Hypothalamus (tissue), 51 donors: Measurements from ENCODE around the gene RAB28.

Source experiments
- DNase-seq, 51 donors: peaks; one replicate each; lab custom pipeline; 2025; lab: John Stamatoyannopoulos, UW

Gene RAB28

DNA sequence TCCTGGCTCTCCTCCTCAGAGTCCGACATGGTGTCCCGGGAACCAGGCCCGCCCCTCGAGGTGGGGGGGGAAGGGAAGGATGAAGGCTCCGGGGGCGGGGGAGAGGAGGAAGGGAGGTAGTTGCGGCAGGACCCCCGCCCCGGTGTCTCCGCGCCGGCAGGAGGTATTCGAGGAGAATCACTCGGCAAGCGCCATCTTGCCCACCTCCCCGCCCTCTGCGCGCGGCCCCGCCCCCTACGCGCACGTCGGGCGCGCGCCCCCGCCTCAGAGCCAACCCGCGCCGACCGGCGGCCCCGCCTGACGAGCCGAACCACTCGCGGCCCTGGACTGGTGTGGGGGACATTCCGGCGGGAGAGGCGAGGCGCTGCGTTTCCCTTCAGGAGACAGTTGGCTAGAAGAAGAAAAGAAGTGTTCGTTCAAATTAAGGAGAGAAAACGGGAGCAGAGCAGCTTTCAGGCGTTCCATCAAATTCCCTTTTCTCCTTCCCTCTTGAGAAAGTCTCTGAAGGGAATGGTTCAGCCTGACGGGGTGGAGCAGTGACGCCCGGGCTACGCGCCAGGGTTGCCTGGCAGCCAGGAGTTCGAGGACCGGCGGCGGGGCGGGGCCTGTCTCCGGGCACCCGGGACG, at the start of gene RAB28:
RAB28 (minus strand) TSS at position 219 of the 627 bp plus-strand sequence.
- DNase-seq, result peak; percentile 56 to 100 (median 95)

DNA sequence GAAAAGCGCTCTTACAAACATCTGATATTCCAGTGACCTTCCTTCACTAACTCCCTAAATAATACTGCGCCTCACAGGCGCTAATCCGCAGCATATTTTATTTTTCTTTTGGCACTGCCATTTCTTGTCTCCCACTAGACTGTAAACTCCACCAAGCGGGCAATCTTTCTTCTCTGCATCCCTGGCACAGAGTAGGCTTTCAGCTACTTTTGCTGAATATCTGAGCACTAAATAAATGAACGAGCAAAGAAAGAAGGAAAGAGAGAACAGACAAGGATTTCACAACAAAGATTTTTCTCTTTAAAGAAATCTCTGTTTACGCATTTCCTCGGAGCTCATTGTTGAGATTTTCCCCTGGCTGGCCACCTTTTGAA, 47.5 kb upstream of the RAB28 start:
- no peak for DNase-seq

DNA sequence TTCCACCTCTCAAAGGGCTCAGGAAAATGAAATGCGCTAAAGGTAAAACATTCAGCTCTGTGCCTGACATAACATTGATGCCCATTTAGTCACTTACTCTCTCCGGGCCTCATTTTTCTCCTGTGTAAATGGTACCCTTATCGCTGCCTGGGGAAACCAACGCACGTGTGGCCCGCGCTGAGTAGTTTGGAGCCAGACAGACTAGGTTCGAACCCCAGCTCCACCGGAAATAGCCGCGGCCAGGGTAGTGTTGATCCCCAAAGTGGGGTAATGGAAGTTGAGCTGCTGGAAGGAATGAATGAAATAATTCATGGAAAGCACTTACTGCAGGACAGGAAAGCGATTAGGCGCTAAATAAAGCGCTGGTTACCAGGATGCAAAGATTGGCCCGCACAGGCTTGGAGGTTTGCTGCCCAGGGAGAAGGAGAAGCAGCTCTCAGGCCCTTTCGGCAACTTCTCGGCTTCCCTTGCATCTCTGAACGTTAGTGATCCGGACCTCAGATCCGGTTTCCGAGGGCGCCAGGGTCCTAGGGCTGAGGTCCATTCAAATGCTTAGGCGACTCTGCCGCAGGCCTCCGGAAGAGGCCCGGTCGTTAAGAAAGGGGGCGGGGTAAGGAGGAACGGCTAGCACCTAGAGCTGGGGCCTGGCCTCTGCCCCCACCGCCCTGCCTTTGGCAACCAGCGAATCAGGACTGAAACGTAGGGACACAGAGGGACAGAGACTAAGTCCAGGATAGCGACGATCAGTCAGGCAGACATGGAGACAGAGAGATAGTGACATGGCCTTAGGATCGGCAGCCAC, 46.9 kb upstream of the RAB28 start:
- DNase-seq, result no peak

DNA sequence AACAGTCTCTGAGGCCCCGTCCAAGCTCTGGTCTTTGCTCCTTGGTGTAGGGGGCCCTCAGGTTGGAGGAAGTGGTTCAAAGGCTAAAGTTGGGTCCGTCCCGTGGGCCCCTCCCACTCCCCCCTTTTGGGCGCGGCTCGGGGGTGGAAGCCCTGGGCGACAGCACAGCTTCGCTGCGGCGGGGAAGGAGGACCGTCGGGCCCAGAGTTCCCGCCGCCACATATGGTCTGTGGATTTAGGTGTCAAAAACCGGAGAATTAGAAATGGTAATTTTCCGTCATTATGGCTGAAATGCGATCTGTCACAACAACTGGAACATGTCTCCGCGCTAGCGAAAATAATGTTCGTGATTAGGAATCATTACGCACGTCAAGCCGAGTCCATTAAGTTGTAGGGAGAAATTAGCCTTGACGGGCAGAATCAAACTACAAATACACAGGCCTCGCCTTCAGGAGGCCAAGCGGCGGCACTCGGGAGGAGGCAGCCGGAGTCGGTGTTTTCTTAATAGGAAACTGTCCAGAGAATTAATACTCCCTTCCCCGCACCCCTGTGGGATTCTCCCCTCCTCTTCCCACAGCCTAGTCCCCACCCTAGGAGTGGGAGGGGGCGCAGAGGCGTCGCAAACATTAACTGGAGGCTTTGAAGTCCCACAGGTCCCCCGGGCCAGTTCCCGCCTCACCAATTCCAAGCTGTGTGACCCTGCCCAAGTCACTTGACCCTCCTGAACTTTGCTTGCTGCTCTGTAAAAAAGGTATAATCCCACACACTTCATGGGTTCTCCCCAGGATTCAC, 45.2 kb upstream of the RAB28 start:
- DNase-seq, result no peak

DNA sequence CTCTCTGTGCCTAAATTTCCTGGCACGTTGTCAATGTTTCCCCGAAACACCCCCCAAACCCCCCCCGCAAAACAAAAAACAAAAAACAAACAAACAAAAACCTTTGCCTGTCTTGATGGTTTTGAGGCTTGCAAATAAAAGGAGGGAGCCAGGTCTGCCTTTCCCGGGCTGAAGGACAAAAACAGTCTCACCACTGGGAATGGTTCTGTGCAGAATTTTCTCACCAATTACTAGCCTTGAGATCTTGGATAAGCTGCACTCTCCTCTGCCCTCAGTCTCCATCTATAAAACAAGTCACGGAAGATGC, 44.6 kb upstream of the RAB28 start:
- DNase-seq, result no peak

DNA sequence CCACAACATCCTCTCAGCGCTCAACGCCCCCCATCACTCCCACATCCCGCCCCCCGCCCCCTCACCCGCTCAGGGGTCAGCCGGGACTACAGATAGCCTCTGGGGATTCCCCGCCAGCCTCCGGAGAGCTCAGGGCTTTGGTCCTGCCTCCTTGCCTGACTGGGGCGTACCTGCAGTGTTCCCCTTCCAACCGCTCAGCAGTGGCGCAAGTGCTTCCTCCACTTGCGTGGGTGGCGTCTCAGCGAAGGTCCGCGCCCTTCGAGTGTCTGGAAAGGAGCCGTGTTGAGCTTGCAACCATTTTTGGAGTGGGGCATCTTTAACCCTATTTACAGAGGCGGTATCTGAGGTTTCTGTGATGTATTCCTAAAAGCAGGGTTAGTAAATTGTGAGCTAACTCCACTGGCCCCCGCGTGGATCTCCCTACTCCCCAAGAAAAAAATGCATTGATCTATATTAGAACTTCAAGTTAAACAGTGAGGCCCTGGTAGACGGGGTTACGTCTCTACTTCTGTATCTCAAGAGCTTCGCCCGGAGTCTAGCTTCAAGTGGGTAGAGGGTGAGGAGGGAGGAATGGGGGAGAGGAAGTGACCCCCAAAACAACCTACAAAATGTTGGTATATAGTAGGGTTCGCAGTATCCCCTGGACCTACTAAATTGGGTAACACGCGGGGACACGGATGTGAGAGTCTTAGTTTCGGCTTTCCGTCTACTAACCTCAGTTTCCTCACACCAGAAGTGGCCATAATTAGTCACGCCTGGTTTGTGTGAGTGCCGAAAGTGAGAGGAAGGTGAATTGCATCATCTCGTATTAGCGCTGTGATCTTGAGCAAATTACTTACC, 44.1 kb upstream of the RAB28 start:
- DNase-seq, result no peak

DNA sequence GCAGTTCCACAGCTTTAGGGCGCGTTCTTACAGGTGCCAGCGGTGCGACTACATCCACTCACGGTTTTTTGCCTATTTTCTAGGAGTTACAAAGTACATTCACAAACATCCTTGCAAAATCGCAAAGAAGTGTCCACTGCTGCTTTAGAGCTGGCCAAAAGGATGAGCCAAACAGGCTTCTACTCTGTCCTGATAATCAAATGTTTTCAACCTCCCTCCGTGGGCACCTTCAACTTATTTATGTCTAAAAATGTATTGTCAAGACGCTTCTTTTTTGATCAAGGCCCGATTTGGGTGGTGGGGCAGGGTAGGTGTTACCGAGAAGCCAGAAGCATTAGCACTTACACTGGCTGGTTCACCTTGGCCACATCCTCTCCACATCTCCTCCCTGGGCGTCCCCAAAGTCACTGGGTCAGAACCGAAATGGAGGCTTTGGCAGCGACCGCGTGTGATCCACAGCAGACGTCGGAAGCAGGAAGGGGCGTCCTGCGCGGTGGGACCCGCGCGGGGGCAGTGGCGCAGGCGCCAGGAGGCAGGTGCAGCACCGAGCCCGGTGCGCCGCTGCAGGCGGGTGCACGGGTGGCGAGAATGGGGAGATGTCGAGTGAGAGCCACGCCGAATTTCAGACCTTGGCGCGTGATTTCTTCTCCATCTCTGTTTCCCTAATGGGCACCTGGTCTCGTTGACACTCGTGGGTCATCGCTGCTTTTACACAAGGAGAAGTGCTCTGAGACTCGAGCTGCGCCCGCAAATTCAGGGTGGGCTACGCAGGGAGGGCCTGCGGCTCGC, 43.2 kb upstream of the RAB28 start:
- no peak for DNase-seq

DNA sequence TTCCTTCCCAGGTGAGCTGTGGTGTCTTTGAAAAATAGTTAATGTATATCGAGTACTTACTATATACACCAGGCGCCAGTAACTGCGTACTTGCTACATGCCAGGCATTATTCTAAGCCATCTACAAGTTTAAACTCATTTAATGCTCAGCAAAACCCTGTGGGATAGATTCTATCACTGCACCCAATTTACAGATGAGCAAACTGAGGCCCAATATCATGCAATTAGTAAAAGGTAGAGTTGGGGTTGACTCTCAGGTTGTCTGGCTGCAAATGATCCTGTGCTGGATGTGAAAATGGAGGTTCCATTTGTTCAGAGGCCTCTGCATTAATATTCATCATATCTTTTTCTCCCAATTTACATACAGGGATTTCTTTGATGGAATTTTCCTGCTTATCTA, 42.5 kb upstream of the RAB28 start:
- DNase-seq, result no peak

DNA sequence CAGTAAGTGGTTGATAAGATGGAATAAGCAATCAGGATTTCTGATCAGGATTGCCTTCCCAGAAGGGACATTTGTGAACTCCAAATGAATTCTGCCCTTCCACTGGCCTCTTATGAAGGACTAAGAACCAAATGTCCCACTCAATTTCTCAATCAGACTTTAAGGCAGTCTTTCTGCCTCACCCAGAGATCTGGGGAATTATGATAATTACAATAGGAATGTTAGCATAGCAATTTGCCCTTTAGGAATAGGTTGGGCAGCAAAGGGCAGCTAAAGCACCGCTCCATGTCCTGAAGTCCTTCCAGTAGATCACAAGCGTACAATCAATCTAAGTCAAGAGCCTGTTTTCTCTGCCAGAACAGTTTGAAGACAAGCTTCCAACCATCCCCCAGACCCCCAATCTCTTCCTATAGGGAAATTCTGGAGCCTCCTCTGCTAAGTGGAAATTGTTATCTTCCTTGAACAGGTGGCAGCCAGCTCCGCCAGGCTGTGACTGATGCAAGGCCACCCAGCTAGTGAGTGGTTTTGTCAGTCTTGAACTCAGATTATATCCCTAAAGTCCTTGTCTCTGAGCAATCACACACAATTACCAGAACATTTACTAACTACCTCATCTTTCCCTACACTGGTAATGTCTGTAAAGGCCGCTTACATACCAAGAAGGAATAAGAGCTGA, 41.6 kb upstream of the RAB28 start:
- no peak for DNase-seq

DNA sequence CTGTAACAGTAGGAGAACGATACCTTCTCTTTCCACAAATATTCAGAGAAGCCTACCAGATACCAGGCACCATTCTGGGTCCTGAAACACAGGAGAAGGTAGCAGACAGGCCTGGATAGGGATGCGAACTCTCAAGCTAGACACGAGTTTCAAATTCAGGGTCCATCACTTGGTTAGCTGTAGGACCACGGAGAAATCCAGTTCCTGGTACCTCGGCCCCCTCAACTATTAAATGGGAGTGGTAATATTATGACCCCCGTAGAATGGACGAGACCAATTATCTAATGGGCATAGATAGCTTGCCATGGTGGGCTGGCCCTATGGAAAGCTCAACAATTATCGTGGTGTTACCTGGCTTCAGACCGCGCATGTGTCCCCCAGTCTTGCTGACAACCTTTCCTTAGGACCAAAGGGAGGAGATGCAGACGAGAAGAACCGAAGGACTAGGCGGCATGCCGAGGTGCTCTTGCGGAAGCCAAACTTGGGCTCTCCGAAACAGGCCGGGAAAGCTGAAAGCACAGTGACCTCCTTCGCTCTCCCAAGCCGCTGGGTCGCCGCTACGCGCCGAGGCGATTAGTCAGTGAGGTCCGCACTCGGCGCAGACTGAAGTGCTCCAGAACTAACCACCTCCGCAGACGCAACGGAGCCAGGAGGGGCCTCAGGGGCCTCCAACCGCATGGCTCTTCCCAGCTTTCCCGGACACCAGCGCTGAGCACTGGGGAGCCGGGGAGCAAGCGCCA, 40.5 kb upstream of the RAB28 start:
- no peak for DNase-seq

DNA sequence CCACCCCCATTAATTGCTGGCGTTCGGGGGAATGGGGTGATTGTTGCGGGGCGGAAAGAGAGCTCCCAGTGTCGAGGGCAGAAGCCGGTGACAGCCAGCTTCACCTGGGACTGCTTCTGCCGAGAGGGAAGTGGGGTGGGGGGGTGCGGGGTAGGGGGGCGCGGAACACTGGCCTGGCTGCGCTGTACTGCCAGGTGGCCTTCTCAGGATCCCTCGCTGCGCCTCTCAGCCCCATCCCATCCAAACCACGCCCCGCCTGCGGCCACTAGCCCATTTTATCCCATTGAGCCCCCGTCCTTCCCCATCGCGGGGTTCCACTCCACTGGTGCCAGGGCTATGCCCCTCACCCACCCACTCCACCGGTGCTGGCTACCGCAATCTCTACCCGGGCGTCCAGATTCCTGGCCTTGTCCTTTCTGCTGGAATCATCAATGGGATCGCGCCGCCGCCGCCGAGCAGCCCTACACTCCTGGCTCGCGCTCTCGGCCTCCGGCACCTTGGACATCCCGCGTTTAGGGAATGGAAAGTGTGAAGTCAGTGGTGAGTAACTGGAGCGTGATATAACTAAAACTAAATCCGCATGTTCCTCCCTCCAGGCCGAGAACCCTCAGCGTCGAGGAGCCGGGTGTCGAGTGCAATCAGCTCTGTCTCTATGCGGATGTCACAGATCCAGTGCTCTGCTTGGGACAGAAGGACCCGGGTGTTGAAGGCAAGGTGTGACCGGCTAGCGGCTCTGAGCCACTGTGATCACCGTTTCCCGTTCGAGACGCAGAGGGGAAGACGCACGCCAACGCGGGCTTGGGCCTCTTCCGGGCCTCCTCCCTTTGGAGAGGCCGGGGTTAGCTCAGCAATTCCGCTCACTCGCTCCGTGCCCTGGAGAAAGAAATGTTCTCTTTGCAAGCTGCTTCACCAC, 39.7 kb upstream of the RAB28 start:
- DNase-seq, result no peak

DNA sequence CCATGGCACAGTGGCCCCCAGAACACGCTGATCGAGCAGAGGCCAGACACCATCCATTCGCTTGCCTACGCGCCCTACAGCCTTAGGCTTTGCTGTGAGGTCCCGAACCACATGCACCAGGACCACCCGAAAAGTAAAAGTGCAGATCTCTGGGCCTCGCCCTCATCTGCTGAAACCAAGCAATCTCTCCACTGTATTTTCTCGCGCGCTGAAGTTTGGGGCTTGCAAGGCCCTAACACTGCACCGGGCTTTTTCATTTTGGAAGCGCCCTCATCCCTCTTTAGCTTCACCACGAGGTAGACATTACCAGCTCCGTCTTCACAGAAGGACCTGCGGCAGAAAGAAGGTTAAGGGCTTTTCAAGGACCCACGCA, 39.0 kb upstream of the RAB28 start:
- no peak for DNase-seq

DNA sequence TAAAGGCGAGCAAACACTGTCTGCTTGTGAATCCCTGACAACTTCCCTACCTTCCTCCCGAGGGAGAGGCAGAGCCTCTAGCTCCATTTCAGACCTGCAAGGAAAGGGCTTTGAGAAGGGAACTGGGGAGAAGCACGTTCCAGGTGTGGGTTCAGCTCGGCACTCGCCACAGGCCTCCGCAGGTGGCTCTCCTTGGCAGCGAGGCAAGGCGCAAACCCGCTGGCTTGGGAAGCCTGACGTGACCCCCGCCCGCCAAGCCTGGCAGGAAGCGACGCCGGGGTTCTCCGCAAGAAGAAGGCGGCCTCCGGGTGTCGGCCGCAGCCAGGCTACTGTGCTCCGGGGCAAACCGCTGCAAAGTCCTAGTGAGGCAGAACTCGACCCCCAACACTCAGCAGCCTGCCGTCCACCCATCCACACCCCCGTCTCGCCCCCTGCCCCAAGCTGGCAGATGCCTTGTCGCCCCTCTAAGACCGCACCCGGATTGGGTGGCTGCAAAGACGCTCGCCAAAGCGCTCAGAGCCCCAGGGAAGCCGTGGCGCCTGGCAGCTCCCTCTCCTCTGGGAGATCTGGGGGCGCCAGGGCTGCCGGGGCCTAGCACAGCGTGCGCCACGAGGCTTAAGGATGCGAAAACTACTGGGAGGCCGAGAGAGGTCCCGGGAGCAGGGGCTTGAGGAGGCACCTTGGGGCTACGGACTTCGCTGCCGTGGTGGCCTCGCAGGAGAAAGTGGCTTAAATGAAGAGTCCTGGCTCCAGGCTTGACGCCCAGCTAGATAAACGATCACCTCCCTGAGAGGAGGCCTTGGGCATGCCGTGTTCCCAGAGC, 38.4 kb upstream of the RAB28 start:
- DNase-seq, result no peak

DNA sequence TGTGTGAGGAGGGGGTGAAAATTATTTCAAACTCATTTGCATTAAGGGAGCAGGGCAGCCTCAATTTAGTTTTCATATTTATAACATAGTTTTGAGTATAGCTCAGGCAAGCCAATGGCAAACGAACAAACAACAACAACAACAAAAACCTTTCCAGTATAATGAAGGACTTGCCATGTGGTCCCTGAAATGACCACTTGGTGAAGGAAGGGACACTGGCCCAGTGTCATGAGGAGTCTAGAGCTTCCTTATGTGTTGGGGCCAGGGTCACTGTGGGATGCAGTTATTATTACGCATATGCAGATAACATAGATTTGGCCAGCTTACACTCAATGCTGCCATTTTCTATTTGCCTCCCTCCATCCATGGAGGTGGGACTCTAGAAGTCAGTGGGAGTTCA, 36.9 kb upstream of the RAB28 start:
- DNase-seq, result no peak

DNA sequence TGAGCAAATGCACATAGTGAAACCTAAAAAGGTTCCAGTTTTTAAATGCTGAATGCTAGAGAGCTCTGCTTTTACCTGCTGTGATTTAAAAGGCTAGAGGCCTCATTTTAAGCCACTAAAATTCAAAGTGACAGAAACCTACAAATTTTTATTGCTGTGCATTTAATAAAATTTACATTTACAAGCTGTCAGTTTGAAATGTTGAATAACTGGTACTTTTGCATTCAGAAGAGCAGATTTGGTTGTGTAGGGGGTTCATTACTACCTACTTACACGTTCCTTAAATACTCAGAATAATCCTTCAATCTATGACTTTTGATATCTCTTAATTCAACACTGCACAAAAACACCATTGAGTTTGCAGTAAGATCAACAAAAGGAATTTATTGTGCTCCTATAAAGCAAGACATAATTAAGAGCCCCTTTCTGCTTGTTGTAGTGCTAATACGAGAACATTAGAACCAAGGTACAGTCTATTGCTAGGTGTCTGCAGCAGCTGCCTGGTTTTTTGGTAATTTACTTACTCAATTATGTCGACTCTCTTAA, 32.2 kb upstream of the RAB28 start:
- no peak for DNase-seq

DNA sequence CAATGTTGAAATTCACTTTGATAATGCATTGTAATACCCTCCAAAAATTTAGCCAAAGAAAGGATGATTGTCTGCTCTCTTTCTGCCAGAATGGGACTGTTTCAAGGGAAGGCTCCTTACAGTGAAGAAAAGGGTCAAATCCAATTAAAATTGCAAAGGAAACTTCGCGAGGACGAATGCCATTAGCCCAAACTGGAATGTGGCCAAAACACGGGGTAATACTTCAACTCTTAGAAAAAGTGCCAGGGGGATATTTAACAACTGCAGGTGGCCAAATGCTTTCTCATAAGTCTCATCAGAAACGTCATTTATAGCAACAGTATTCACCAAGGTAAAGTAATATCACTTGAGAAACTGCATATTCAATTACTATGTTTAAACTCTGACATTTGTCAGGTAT, 31.1 kb upstream of the RAB28 start:
- no peak for DNase-seq

DNA sequence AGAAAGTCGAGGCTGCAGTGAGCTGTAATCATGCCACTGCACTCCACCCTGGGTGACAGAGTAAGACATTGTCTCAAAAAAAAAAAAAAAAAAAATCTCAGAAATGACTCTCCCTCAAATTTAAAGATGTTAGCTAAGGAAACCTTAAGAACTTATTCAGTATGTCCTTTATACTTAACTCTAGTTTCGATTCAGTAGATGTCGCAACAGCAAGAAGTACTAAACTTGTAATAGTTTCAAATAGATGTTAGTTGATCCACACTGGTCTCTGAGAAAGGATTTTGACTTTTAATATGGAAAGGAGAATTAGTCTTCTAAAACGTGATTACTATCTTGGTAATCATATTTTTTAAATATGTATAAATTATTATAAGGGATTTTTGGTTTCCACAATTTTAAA, 30.6 kb upstream of the RAB28 start:
- no peak for DNase-seq
